Caco-2 (cell line): ENCODE results near the gene ARHGAP24. TPM values are rescaled to one million over a fixed set of nuclear protein-coding genes. Genes with fewer than 3 reads are reported as not detected.
"Not testable (repeated sequence)": the region's sequence is repeated elsewhere in the genome, so short reads cannot be mapped to it uniquely, and the experiment has no call there.

Experiments used
- BruUV-seq: library from RNA; stranded (reverse); fragments of 400-500 nt; replicated peaks from 2 replicates; lab custom pipeline; 2021; lab: Mats Ljungman, UMichigan
- CTCF ChIA-PET: fragments of 300-600 bp; sonication (Branson Sonifier 250); formaldehyde crosslinking; loops from one replicate; lab custom pipeline; 2022; ENCODE audit warnings: antibody characterized with exemption; lab: Charles Lee
- POLR2A ChIA-PET: fragments of 300-600 bp; sonication (Branson Sonifier 250); formaldehyde crosslinking; loops from one replicate; lab custom pipeline; 2022; ENCODE audit warnings: antibody characterized with exemption; lab: Charles Lee
- DNase-seq, 2 experiments: peaks; one replicate each; pipeline versions ENCODE4 v3.0.0 to v3.0.0-alpha.2; 2020 to 2022
- H3K27me3 ChIP-seq: replicated peaks from 2 replicates; pipeline ENCODE4 v1.6.0; 2011; ENCODE audit warnings: low read length; ENCODE audit not compliant: control insufficient read depth, insufficient read depth
- H3K36me3 ChIP-seq: 2 replicates; pipeline ENCODE4 v1.5.1; 2011; ENCODE audit warnings: low read length; ENCODE audit not compliant: control insufficient read depth, insufficient read depth
- H3K4me1 ChIP-seq: fragments of 250-450 bp; sonication (Bioruptor Pico); 2 replicates; pipeline ENCODE4 v1.5.1; 2020; ENCODE audit warnings: mild to moderate bottlenecking
- H3K4me3 ChIP-seq: 2 replicates; pipeline ENCODE4 v1.5.1; 2011; ENCODE audit warnings: low read depth, mild to moderate bottlenecking, control low read depth, low read length
- H3K9me3 ChIP-seq: fragments of 250-450 bp; sonication (Bioruptor Pico); 2 replicates; pipeline ENCODE4 v1.5.1; 2020; ENCODE audit warnings: mild to moderate bottlenecking, moderate library complexity
- H3K27ac Mint-ChIP-seq: one replicate; pipeline ENCODE4 v1.8.0; 2022; ENCODE audit warnings: mixed read lengths; ENCODE audit not compliant: unreplicated experiment
- H3K27me3 Mint-ChIP-seq: one replicate; pipeline ENCODE4 v1.8.0; 2022; ENCODE audit warnings: mixed read lengths; ENCODE audit not compliant: insufficient read depth, unreplicated experiment
- H3K36me3 Mint-ChIP-seq: one replicate; pipeline ENCODE4 v1.8.0; 2022; ENCODE audit warnings: mild to moderate bottlenecking, mixed read lengths; ENCODE audit not compliant: insufficient read depth, unreplicated experiment
- H3K4me1 Mint-ChIP-seq: one replicate; pipeline ENCODE4 v1.8.0; 2022; ENCODE audit warnings: low read depth, mixed read lengths; ENCODE audit not compliant: unreplicated experiment
- H3K4me3 Mint-ChIP-seq: one replicate; pipeline ENCODE4 v1.8.0; 2022; ENCODE audit warnings: mild to moderate bottlenecking, moderate library complexity, mixed read lengths; ENCODE audit not compliant: unreplicated experiment
- H3K9me3 Mint-ChIP-seq: one replicate; pipeline ENCODE4 v1.8.0; 2022; ENCODE audit warnings: mixed read lengths; ENCODE audit not compliant: unreplicated experiment
- intact Hi-C: fragments of 100-400 bp; cut with micrococcal nuclease; formaldehyde crosslinking; loops from one replicate; pipeline ENCODE4 v1.10.0; 2022; ENCODE audit not compliant: unreplicated experiment
- total RNA-seq: library from RNA; stranded (reverse); gene quantifications from 2 replicates; pipeline ENCODE4 v1.2.3, GENCODE V29; 2022
- TF ChIP-seq, protein P1 (sequence below), 2 experiments: fragments of 200-600 bp in 1 of 2; IDR thresholded peaks; 1 replicate in 1 of 2; 2 replicates in 1 of 2; pipeline versions ENCODE4 v1.5.1 to v1.8.0; 2011 to 2022; ENCODE audit warnings: antibody characterized with exemption in 1 of 2, control low read depth in 1 of 2, inconsistent platforms in 1 of 2, low read depth in 1 of 2, low read length in 1 of 2, mild to moderate bottlenecking in 1 of 2, moderate library complexity in 1 of 2; ENCODE audit not compliant: insufficient read depth in 1 of 2, severe bottlenecking in 1 of 2, unreplicated experiment in 1 of 2

ARHGAP24 gene
- total RNA-seq, 1 experiment from 2014 or later: 2.8 TPM

DNA sequence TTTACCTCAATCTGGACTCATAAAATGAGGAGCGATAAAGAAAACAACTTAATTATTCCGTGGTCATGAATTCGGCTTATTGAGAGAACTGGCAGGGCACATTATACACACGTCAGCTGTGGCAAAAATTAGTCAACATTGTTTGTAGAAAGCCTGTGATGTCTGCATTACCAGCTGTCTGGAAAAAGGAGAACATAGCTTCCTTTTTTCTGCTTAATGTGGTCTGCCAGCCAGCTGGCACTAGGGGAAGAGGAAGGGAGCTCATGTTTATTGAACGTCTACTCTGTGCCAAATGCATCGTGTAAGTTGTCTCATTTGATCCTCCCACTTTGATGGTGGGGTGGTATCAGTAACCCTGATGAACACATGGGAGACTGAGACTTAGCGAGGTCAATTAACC is 367.6 kb downstream of the ARHGAP24 start:
- Histone ChIP-seq H3K9me3 (no peaks in the 10 kb centered on the region), H3K4me3 (no peak overlapping the region), H3K36me3 (no peaks in the 10 kb centered on the region), H3K4me1 (no peaks in the 10 kb centered on the region), H3K27me3 (no peaks in the 10 kb centered on the region)
- intact Hi-C loops: no loop called here
- CTCF ChIA-PET: no interaction called here
- POLR2A ChIA-PET: no interaction called here
- TF ChIP-seq, protein P1, sequence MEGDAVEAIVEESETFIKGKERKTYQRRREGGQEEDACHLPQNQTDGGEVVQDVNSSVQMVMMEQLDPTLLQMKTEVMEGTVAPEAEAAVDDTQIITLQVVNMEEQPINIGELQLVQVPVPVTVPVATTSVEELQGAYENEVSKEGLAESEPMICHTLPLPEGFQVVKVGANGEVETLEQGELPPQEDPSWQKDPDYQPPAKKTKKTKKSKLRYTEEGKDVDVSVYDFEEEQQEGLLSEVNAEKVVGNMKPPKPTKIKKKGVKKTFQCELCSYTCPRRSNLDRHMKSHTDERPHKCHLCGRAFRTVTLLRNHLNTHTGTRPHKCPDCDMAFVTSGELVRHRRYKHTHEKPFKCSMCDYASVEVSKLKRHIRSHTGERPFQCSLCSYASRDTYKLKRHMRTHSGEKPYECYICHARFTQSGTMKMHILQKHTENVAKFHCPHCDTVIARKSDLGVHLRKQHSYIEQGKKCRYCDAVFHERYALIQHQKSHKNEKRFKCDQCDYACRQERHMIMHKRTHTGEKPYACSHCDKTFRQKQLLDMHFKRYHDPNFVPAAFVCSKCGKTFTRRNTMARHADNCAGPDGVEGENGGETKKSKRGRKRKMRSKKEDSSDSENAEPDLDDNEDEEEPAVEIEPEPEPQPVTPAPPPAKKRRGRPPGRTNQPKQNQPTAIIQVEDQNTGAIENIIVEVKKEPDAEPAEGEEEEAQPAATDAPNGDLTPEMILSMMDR (IDR thresholded peaks at IDR 0.05; ENCODE audit: insufficient read depth in 1 of 2, low read depth in 1 of 2, low read length in 1 of 2, severe bottlenecking in 1 of 2, unreplicated experiment in 1 of 2): no peak
- no TSS peak for BruUV-seq
- Mint-ChIP-seq H3K9me3 (no peaks in the 10 kb centered on the region), H3K27ac (no peak overlapping the region), H3K36me3 (no peaks in the 10 kb centered on the region), H3K4me1 (no peaks in the 10 kb centered on the region), H3K4me3 (no peak overlapping the region), H3K27me3 (peaks cover 2% of the 10 kb centered on the region)
- no peak for DNase-seq

DNA sequence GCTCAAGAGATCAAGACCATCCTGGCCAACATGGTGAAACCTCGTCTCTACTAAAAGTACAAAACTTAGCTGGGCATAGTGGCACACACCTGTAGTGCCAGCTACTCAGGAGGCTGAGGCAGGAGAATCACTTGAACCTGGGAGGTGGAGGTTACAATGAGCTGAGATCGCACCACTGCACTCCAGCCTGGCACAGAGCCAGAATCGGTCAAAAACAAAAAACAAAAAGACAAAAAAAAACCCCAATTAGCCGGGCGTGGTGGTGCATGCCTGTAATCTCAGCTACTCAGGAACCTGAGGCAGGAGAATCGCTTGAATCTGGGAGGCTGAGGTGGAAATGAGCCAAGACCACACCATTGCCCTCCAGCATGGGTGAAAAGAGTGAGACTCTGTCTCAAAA is 378.8 kb downstream of the ARHGAP24 start:
- H3K4me3 Mint-ChIP-seq, BruUV-seq, H3K4me1 Mint-ChIP-seq, H3K9me3 ChIP-seq, POLR2A ChIA-PET, DNase-seq, H3K36me3 Mint-ChIP-seq, CTCF ChIA-PET, H3K27me3 ChIP-seq, H3K27ac Mint-ChIP-seq, H3K36me3 ChIP-seq, H3K9me3 Mint-ChIP-seq, H3K4me3 ChIP-seq, H3K27me3 Mint-ChIP-seq, intact Hi-C loops, H3K4me1 ChIP-seq: not testable (repeated sequence)

DNA sequence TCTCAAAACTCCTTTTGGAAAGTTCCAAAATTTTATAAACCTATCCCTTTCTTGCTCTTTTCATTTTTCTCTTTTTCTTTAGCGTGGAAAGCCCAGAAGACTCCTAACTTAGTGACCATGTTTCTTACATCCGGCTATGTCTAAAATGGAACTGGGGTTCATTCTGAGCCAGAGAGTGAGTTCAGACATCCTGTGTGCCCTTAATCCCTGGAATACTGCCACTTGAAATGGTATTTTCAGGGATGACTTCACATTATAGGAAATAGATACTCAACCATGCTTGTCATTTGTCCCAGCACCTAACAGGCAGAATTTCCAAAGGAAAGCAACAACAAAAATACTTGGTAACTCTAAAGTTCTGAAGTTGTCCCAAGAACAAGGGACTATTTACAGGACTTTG is 379.6 kb downstream of the ARHGAP24 start:
- POLR2A ChIA-PET: no interaction called here
- H3K36me3 ChIP-seq: no peaks in the 10 kb centered on the region

More for the DNA sequence above, 379.6 kb downstream of the ARHGAP24 start:
- CTCF ChIA-PET: no interaction called here
- BruUV-seq: no TSS peak
- no peak overlapping the region for H3K4me3 ChIP-seq
- H3K9me3 Mint-ChIP-seq: no peaks in the 10 kb centered on the region
- no peak for DNase-seq
- H3K36me3 Mint-ChIP-seq: no peaks in the 10 kb centered on the region
- no peak overlapping the region for H3K4me3 Mint-ChIP-seq
- H3K27me3 ChIP-seq: no peaks in the 10 kb centered on the region
- H3K9me3 ChIP-seq: no peaks in the 10 kb centered on the region
- no peaks in the 10 kb centered on the region for H3K27me3 Mint-ChIP-seq
- TF ChIP-seq, protein P1 (IDR thresholded peaks at IDR 0.05; ENCODE audit: insufficient read depth in 1 of 2, low read depth in 1 of 2, low read length in 1 of 2, severe bottlenecking in 1 of 2, unreplicated experiment in 1 of 2): no peak
- intact Hi-C loops: no loop called here
- no peak overlapping the region for H3K27ac Mint-ChIP-seq
- H3K4me1 Mint-ChIP-seq: no peaks in the 10 kb centered on the region
- H3K4me1 ChIP-seq: no peaks in the 10 kb centered on the region
